ENCODE data around the gene MBOAT2.

- TF ChIP-seq POLR2A (IDR thresholded peaks at IDR 0.05) (no peak), CTCF (IDR thresholded peaks at IDR 0.05) (no peak)
These were observed 42.1 kb upstream of the MBOAT2 start for GRCh38 chr2:9045595-9045994.
